ENCODE measurements around the gene LMF2. TPM values are rescaled to one million over a fixed set of nuclear protein-coding genes. Genes with fewer than 3 reads are reported as not detected.
"Not testable (repeated sequence)": the region's sequence is repeated elsewhere in the genome, so short reads cannot be mapped to it uniquely, and the experiment has no call there.

Gene LMF2
- total RNA-seq, 2 experiments from 2014 or later = 119 to 132 TPM

DNA sequence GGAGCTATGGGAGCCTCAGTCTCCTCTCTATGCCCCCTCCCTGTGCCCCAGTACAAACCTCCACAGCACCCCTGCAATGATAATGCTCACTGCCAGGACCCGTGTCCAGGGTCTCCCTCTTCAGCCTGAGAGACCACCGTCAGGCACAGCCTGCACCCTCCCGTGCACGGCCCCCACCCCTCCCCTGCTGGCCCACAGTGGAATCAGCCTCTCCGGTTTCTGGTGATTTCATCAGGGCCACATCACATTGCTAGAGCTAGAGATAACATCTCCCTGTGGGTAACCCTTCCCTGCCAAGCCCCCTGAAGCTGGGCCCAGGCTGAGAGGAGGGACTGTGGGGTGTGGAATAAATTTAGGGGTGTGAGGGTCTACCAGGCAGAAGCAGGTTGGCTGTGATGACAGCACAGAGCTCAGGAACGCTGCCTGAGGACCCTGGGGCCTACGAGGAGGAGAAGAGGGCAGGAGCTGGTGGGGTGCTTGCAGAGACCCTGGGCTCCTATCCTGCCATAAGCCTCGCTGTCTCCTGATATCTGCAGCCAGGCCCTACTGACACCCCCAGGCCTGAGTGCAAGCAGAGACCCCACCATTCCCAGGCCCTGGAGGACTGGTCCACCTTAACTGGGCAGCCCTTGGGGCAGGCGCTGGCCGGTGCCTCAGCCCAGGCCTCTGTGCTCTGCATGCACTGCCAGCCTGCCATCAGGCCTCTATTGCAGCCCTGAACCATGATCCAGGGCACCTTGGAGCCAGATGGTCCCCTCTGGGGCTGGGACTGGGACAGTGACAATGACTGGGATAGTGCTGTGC, 38.2 kb upstream of the LMF2 start, which contains the start of gene KLHDC7B:
KLHDC7B (plus strand) TSS at position 378 of the 804 bp plus-strand sequence; CDS start at position 723, 345 bp downstream.
- ChIA-PET POLR2A (interaction anchor here (0.8 to 8.4 kb wide), 9 partner anchors 11 to 301 kb away, joined by 3 to 142 read pairs (median 4); partner anchors contain the start of genes LMF2, NCAPH2, SCO2 and SYCE3), CTCF (interaction anchor here (1.0 to 5.5 kb wide), 6 partner anchors 10 to 75 kb away, joined by 4 to 57 read pairs (median 16); partner anchors contain the start of genes SCO2 and SYCE3)
- peaks cover 14% of the 10 kb centered on the region for H3K36me3 Mint-ChIP-seq (ENCODE audit: low read depth)
- ATAC-seq = peak; percentile 29
- DNase-seq = peak; percentile 70
- H3K4me1 Mint-ChIP-seq (ENCODE audit: low read depth) = peaks cover 56% of the 10 kb centered on the region
- peak within 1 kb of the TSS; percentile 86 for H3K27ac Mint-ChIP-seq
- no peaks in the 10 kb centered on the region for H3K9me3 Mint-ChIP-seq (ENCODE audit: insufficient read depth)
- H3K4me3 Mint-ChIP-seq = peak within 1 kb of the TSS; percentile 60
- H3K27me3 Mint-ChIP-seq (ENCODE audit: low read depth) = no peaks in the 10 kb centered on the region

DNA sequence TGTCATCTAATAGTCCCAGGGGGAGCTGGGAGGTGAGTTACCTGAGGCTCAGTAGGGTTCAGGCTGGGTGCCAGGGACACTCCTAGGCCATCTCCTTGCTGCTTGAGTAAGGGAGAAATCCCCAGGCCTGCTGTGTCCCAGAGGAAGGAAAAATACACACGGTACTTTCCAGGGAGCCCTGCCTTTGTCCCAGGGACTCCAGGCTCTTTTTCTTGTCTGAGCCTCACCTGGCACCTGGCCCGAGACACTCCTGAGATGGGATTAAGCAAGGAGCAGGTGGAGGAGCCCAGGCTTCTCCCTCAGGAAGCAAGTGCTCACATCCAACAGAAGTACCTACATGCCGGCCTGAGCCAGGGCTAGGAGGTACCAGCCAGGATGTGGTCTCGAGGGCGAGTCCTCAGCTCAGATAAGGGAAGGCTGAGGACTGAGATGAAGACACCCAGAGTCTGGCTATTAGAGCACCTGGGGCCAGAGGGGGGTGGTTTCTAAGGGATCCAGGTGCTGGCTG, 37.3 kb upstream of the LMF2 start:
- H3K4me1 Mint-ChIP-seq (ENCODE audit: low read depth) = peaks cover 57% of the 10 kb centered on the region
- DNase-seq = peak; percentile 59
- no peaks in the 10 kb centered on the region for H3K9me3 Mint-ChIP-seq (ENCODE audit: insufficient read depth)
- ChIA-PET CTCF (interaction anchor here (0.6 to 5.5 kb wide), 6 partner anchors 10 to 76 kb away, joined by 3 to 57 read pairs (median 8); partner anchors contain the start of genes SCO2 and SYCE3), POLR2A (interaction anchor here (0.7 to 8.4 kb wide), 10 partner anchors 15 to 300 kb away, joined by 3 to 142 read pairs (median 4); partner anchors contain the start of genes CHKB, LMF2, NCAPH2 and SCO2)
- no peaks in the 10 kb centered on the region for H3K27me3 Mint-ChIP-seq (ENCODE audit: low read depth)
- H3K27ac Mint-ChIP-seq = peak overlapping the region; percentile 86
- ATAC-seq = peak; percentile 27
- peaks cover 14% of the 10 kb centered on the region for H3K36me3 Mint-ChIP-seq (ENCODE audit: low read depth)
- peak overlapping the region; percentile 60 for H3K4me3 Mint-ChIP-seq

DNA sequence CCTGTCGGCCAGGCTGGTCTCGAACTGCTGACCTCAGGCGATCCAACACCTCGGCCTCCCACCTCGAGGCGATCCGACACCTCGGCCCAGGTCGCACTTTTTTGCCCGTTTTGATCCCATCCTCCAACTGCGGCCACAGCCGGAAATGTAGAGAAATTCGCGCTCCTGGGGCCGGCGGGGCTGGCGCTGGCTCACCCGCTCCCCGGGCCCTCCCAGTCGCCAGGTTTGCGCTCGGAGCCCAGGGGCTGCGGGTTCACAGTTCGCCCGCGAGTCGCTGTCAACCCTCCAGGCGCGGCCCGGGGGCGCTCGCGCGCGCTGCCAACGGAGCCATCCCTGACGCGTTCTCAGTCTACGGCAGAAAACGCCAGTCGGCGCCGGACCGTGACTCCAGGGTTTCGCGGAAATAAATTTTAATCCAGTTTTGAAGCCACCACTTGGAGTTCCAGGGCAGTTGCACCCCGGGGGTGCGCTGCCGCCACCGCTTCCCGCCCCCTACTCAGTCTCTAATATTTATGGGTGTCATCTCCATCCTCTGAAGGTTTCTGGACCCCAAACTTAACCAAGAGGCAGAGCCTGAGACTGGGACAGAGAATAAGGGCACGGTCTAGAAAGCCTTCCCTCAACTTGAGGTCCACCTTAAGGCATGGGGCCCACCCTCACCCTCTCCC, 36.7 kb upstream of the LMF2 start:
- Mint-ChIP-seq H3K4me1 (ENCODE audit: low read depth) (peaks cover 61% of the 10 kb centered on the region), H3K4me3 (peak overlapping the region; percentile 60), H3K9me3 (ENCODE audit: insufficient read depth) (no peaks in the 10 kb centered on the region), H3K36me3 (ENCODE audit: low read depth) (peaks cover 19% of the 10 kb centered on the region), H3K27me3 (ENCODE audit: low read depth) (no peaks in the 10 kb centered on the region), H3K27ac (peak overlapping the region; percentile 86)
- ChIA-PET POLR2A (interaction anchor here (0.7 to 8.4 kb wide), 8 partner anchors 14 to 300 kb away, joined by 3 to 142 read pairs (median 8); partner anchors contain the start of genes CHKB, LMF2, NCAPH2 and SCO2), CTCF (interaction anchor here (0.6 to 5.5 kb wide), 7 partner anchors 11 to 77 kb away, joined by 3 to 57 read pairs (median 6); partner anchors contain the start of genes SCO2 and SYCE3)
- peak; percentile 91 for DNase-seq
- ATAC-seq = peak; percentile 60

DNA sequence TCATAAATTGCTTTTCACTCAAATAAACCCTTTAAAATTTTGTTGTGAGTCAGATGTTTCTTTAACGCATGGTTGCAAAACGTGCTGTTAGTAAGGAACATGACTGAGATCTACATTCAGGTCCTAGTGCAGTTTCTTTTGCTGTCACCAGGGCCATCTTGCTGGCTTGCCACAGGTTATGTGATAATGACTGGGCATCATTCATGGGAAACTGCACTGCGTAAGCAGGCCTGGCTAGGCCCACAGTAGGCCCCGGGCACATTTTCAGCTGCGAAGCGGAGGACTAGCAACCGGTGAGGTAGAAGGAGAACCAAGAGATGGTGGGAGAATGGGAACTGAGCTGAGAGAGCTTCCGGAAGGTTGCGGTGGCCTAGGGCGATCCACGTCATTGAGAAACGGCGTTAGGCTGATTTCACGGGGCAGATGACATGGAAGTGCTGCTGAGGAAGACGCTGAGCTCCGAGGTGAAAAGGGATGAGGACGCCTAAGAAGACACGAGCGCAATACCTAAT, 35.0 kb upstream of the LMF2 start:
- Mint-ChIP-seq H3K4me3 (no peak overlapping the region), H3K27me3 (ENCODE audit: low read depth) (no peaks in the 10 kb centered on the region), H3K4me1 (ENCODE audit: low read depth) (peaks cover 68% of the 10 kb centered on the region), H3K27ac (peak overlapping the region; percentile 88), H3K9me3 (ENCODE audit: insufficient read depth) (no peaks in the 10 kb centered on the region), H3K36me3 (ENCODE audit: low read depth) (peaks cover 24% of the 10 kb centered on the region)
- ChIA-PET CTCF (interaction anchor here (1.2 kb wide), 1 partner anchor 17 kb away, joined by 5 read pairs; the partner anchor contains the start of gene SCO2), POLR2A (interaction anchor here (8.4 kb wide), 1 partner anchor 14 kb away, joined by 335 read pairs; the partner anchor contains the start of genes SCO2 and TYMP)
- no peak for ATAC-seq
- no peak for DNase-seq

DNA sequence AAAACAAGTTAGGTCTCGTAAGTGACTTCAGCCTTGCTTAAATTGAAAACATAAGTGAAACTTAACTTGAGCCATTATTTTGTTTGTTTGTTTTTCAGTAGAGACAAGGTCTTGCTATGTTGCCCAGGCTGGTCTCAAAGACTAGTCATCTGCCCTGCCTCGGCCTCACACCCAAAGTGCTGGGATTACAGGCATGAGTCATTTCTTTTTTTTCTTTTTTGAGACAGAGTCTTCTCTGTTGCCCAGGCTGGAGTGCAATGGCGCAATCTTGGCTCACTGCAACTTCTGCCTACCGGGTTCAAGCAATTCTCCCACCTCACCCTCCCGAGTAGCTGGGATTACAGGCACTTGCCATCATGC, 34.1 kb upstream of the LMF2 start:
- ATAC-seq; DNase-seq; H3K9me3 Mint-ChIP-seq (ENCODE audit: insufficient read depth); H3K4me3 Mint-ChIP-seq; H3K27me3 Mint-ChIP-seq (ENCODE audit: low read depth): not testable (repeated sequence)
- peaks cover 24% of the 10 kb centered on the region for H3K36me3 Mint-ChIP-seq (ENCODE audit: low read depth)
- ChIA-PET POLR2A (interaction anchor here (0.7 to 8.4 kb wide), 6 partner anchors 8 to 80 kb away, joined by 3 to 335 read pairs (median 52); partner anchors contain the start of genes LMF2, NCAPH2, SCO2 and SYCE3), CTCF (interaction anchor here (3.6 to 7.8 kb wide), 3 partner anchors 15 to 79 kb away, joined by 14 to 116 read pairs (median 39); partner anchors contain the start of genes SCO2, SYCE3 and TYMP)
- peak overlapping the region; percentile 88 for H3K27ac Mint-ChIP-seq
- peaks cover 70% of the 10 kb centered on the region for H3K4me1 Mint-ChIP-seq (ENCODE audit: low read depth)

DNA sequence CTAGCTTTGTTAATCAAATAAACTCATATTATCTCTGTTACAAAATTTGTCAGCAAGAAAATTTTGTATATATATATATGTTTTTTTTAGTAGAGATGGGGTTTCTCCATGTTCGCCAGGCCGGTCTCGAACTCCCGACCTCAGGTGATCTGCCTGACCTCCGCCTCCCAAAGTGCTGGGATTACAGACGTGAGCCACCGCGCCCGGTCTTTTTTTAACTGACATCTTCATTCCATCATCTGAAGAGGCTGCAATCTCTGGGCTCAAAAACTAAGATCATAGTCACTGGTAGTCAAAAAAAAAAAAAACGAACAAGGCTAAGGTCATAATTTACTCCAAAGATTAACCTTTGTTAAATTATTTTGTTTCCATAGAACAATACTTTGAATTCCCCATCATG, 32.9 kb upstream of the LMF2 start:
- CTCF ChIA-PET = interaction anchor here (1.2 to 7.8 kb wide), 6 partner anchors 7 to 81 kb away, joined by 3 to 116 read pairs (median 17); partner anchors contain the start of genes SCO2, SYCE3 and TYMP
- POLR2A ChIA-PET = interaction anchor here (0.8 to 8.4 kb wide), 14 partner anchors 10 to 349 kb away, joined by 3 to 335 read pairs (median 8); partner anchors contain the start of genes CHKB, LMF2, NCAPH2 and SCO2
- ATAC-seq = no peak
- DNase-seq = no peak
- H3K36me3 Mint-ChIP-seq (ENCODE audit: low read depth) = peaks cover 24% of the 10 kb centered on the region
- no peaks in the 10 kb centered on the region for H3K27me3 Mint-ChIP-seq (ENCODE audit: low read depth)
- peaks cover 65% of the 10 kb centered on the region for H3K4me1 Mint-ChIP-seq (ENCODE audit: low read depth)
- H3K9me3 Mint-ChIP-seq (ENCODE audit: insufficient read depth) = no peaks in the 10 kb centered on the region
- H3K27ac Mint-ChIP-seq = peak overlapping the region; percentile 88
- H3K4me3 Mint-ChIP-seq = peak overlapping the region; percentile 32

DNA sequence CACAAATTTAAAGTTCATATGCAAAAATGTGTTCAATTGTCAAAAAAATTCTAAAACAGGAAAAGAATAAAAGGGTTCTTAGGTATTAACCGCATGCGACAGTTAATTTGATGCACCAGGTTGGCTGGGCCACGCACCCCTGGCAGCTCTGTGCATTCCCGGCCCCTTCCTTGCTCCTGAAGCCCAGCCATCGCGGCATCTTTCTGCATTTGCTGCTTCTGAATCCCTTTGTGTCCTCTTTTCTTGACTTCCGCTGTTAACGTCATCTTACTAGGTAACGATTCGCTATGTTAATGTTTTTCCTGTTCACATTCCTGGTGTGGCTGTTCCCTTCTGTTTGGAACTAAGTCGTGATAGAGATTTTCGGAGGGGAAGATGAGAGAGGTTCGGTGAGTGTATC, 30.3 kb upstream of the LMF2 start:
- H3K27me3 Mint-ChIP-seq (ENCODE audit: low read depth) = no peaks in the 10 kb centered on the region
- no peaks in the 10 kb centered on the region for H3K9me3 Mint-ChIP-seq (ENCODE audit: insufficient read depth)
- no peak overlapping the region for H3K4me3 Mint-ChIP-seq
- peaks cover 35% of the 10 kb centered on the region for H3K36me3 Mint-ChIP-seq (ENCODE audit: low read depth)
- ATAC-seq = no peak
- DNase-seq = no peak
- H3K27ac Mint-ChIP-seq = peak overlapping the region; percentile 100
- peaks cover 73% of the 10 kb centered on the region for H3K4me1 Mint-ChIP-seq (ENCODE audit: low read depth)
- CTCF ChIA-PET = interaction anchor here (3.5 to 7.8 kb wide), 3 partner anchors 10 to 83 kb away, joined by 20 to 116 read pairs (median 39); partner anchors contain the start of genes SCO2 and TYMP
- POLR2A ChIA-PET = interaction anchor here (1.1 to 8.4 kb wide), 4 partner anchors 9 to 84 kb away, joined by 4 to 335 read pairs (median 96); partner anchors contain the start of genes CHKB, SCO2 and TYMP

DNA sequence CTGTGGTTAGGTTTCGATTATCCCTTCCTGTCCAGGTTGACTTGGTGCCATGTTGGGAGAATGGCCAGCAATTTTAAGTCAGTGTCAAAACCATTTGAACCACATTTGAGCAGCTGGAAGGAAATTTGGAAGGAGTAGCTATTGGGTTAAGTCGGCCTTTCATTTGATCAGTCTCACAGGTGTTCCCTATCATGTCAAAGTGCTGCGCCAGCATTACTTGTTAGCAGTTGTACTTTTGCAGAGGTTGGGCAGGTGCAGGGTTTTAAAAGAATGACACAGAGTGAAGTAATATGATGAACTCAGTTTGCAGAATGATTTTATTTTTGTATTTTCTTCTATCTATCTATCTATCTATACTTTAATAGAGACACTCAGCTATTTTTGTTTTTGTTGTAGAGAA, 28.7 kb upstream of the LMF2 start:
- CTCF ChIA-PET = interaction anchor here (7.1 to 7.8 kb wide), 2 partner anchors 9 to 85 kb away, joined by 39 to 116 read pairs; partner anchors contain the start of genes SCO2 and TYMP
- POLR2A ChIA-PET = interaction anchor here (1.2 to 8.4 kb wide), 3 partner anchors 8 to 29 kb away, joined by 4 to 335 read pairs (median 11); partner anchors contain the start of genes LMF2, SCO2 and TYMP
- Mint-ChIP-seq H3K4me3 (no peak overlapping the region), H3K27ac (peak overlapping the region; percentile 39), H3K27me3 (ENCODE audit: low read depth) (no peaks in the 10 kb centered on the region), H3K4me1 (ENCODE audit: low read depth) (peaks cover 61% of the 10 kb centered on the region), H3K36me3 (ENCODE audit: low read depth) (peaks cover 30% of the 10 kb centered on the region), H3K9me3 (ENCODE audit: insufficient read depth) (no peaks in the 10 kb centered on the region)
- ATAC-seq (no peak), DNase-seq (peak; percentile 20)

DNA sequence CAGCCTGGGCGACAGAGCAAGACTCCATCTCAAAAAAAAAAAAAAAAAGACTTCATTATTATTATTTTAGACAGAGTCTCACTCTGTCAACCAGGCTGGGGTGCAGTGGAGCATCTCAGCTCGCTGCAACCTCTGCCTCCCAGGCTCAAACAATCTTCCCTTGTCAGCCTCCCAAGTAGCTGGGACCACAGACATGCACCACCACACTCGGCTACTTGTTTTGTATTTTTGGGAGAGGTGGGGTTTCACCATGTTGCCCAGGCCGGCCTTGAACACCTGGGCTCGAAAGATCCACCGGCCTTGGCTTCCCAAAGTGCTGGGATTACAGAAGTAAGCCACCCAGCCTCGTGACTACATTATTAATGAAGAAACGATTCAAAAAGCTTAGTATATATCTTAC, 27.6 kb upstream of the LMF2 start:
- H3K4me3 Mint-ChIP-seq = no peak overlapping the region
- no peak for ATAC-seq
- DNase-seq = no peak
- H3K36me3 Mint-ChIP-seq (ENCODE audit: low read depth) = peaks cover 26% of the 10 kb centered on the region
- H3K27ac Mint-ChIP-seq = no peak overlapping the region
- no peaks in the 10 kb centered on the region for H3K27me3 Mint-ChIP-seq (ENCODE audit: low read depth)
- H3K9me3 Mint-ChIP-seq (ENCODE audit: insufficient read depth) = no peaks in the 10 kb centered on the region
- H3K4me1 Mint-ChIP-seq (ENCODE audit: low read depth) = peaks cover 52% of the 10 kb centered on the region
- ChIA-PET CTCF (interaction anchor here (7.1 to 7.8 kb wide), 2 partner anchors 8 to 86 kb away, joined by 39 to 116 read pairs; partner anchors contain the start of genes SCO2 and TYMP), POLR2A (interaction anchor here (1.2 to 8.4 kb wide), 3 partner anchors 7 to 28 kb away, joined by 4 to 335 read pairs (median 11); partner anchors contain the start of genes LMF2, SCO2 and TYMP)
